Umbilical cord (tissue), 2 donors: ENCODE measurements around the gene CYB561. TPM values are rescaled to one million over a fixed set of nuclear protein-coding genes. Genes with fewer than 3 reads are reported as not detected.
A peak's percentile ranks its signal among the peaks of the same experiment; 100 is the strongest.

ENCODE experiments used
- DNase-seq: peaks from one replicate; pipeline ENCODE4 v3.0.0-alpha.2; 2015; ENCODE audit warnings: low spot score
- total RNA-seq: library from RNA; depleted of rRNA; stranded (reverse); fragments of >200 nt; gene quantifications from one replicate; pipeline ENCODE4 v1.2.3, GENCODE V29; 2014; ENCODE audit warnings: low replicate concordance; ENCODE audit not compliant: insufficient read depth

Gene CYB561
- total RNA-seq, 1 donor from 2014 or later, result 42.1 TPM

DNA sequence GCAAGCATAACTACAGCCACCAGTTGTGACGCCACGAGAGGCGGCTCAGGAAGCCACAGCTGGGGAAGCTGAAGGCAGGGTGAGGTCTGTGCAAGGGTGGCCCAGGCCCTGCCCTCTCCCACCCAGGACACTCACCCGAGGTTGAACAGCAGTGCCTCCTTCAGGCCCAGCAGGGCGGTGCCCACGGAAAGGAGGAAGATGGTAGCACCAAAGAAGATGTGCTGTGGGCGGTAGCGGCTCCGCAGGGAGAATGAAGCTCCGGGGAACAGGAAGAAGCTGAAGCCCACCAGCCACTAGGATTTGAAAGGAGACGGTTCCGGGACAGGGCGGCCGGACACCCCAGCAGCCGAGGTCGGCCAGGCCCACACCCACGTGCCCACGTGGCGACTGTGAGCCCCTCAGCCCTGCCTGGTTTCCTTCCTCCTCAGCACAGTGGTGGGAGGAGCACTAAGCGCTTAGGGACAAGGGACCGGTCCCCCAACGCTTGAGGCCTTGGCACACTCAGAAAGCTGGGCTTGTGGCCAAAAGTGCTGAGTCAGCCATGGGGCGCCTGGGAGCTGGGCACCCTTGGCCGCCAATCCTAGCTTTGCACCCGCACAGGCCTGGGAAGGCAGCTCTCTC, 11.0 kb downstream of the CYB561 start:
- no peak for DNase-seq

DNA sequence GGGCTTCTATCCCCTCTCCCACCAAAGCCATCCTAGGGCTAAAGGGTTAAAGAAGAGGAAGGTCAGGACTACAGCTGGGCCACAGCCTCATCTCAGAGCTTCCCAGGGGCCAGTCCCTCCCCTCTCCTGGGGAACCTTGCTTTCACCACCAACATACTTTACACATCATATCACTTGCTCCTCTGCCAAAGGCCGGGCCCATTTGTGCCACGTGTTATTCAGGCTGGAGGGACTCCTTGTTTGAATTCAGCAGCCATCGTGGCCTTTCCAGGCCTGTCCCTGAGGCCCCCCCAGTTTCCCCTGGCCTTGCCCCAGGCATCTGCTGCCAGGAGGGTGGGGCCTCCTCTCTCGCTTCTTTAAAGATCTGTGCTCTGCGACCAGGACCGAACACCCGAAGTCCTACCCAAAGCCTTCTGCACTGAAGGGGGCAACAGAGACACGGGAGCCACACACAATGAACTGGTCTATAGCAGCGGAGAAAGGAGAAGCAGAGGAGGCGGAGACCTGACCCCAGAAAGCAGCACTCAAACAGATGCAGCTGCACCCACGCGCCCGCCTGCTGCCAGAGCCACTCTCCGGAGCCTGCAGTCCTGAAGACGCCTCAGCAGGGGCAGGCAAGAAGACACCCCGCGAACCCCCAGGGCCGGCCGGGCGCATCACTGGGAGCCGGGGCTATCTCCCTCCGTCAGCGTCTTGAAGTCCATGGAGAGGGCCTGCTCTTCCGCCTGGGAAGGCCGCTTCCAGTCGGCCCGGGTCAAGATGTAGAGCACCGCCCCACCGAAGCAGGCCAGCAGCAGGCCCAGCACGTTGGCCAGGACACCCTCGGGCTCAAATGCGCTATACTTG, 12.1 kb downstream of the CYB561 start:
- peak; percentile 83 for DNase-seq

DNA sequence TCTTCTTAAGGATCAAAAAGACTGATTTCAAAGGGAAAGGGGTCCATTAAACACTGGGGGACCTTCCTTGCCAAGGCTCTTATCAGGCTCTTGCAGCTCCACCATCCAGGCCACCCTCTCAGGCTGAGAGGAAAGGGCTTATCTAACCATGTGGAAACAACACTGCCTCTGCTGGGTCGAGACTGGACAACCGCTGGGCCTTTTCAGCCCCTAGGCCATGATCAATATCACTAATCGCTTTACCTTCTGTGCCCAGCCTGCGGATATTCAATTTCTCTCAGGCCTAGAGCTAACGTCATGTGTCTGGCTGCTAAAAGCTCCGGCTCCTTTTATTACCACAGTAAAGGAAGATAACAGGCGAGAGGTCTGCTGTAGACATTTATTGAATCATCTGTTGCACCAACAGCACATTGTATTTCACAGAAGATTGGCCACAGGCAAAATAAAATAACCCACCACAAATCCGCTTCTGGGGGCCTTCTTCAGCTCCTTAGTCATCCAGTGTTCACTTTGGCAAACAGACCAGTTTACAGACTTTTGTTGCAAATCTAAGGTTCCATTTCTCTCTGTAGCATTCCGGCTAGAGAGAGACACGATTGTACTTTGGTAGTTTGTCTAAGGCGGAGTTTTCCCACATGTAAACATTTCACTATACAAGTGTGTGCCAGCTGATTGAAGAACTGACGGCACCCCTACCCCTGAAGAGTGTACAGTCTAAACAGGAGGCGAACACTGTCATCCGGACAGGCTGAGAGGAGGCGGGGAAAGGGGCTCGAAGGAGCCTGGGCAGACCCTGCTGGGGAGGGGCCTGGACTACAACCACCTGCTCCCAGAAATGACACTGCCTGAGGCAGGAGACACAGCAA, 13.9 kb downstream of the CYB561 start:
- DNase-seq, result peak; percentile 52

DNA sequence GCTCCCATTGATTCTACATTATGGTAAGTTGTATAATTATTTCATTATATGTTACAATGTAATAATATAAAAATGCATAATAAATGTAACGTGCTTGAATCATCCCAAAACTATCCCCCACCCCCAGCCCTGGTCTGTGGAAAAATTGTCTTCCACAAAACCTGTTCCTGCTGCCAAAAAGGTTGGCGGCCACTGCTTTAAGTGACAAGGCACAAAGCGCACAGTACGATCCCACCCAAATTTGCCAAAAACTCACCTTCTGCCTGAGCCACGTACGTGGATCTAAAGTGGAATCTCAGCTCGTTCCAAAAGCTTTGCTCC, 14.5 kb downstream of the CYB561 start:
- DNase-seq, result no peak

DNA sequence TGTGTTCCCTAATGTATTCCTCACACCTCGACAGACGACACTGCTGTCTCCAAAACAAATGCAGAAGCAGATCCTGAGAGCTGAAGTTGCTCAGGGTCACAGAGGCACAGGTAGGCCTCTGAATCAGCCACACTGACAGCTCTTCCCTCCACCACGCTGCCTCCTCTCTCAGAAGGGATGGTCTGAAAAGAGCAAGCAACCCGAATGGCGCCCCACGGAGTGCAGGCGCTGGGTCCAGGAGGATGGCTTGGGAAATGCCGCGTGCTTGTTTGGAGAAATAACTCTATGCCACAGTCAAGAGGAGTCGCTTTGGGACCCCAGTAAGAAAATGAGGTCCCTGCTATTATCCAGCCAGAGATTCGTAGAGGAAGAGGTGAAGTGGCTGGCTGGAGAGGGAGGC, 15.9 kb downstream of the CYB561 start:
- DNase-seq, result no peak

DNA sequence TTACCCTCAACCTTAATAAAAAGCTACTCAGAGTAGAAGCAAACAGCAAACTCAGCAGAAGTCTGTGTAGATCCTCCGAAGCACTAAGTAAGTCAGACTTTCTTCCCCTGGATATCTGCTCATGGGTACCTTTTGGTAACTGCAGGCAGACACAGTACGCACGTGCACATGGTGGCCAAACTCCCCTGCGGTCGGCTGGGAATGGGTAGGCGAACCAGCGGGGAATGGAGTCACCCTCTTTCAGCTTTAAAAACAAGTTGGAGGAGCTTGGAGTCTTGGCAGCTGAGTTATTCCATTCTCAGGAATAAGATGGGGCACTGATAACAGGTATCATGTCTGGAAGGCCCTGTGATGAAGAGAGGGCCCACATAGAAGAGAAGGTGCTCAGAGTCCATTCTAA, 16.3 kb downstream of the CYB561 start:
- no peak for DNase-seq

GRCh38 chr17:63426917-63427308, 19.2 kb downstream of the CYB561 start:
- no peak for DNase-seq

DNA sequence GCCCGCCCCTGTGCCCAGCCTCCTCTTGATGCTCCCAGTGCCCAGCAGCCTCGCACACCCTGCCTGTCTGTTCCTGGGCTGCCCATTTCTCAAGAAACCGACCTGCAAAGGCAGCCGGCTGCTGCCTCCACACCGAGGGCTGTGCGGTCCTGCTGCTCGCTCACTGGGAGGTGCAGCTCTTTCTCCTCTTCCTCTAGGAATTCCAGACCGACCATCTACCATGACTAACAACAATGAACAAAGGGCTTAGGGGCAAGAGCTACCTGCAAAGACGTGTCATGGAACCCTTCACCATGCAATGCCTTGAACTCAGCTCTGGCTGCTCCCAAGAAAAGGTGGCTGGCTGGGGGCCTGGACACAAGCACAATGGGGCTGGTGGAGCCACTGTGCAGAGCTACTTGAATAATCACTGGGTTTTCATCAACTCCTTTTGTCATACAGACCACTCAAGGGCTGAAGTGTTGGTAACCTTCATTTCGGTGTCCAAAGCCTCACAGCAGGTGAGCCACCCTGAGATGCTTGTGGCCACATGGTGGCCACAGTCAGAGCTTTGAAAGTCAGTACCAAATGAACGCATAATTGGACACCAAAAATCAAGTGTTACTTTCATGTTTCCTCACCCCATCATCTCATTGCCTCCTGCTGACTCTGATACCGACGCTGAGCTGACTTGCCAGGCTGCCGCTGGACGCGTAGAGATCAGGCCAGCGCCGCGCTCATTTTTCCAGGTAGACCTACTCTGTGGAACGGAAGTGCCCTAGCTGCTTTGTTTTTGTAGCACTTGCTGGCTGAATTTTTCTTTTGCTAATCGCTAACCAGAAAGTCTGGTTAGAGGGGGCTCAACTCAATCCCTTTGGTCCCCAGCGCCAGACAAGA, 19.8 kb downstream of the CYB561 start:
- DNase-seq, result no peak

- DNase-seq, result peak; percentile 84
Observed at GRCh38 chr17:63425483-63425882, 20.6 kb downstream of the CYB561 start.

GRCh38 chr17:63423963-63424362, 22.1 kb downstream of the CYB561 start:
- no peak for DNase-seq

- DNase-seq, result no peak
Observed at GRCh38 chr17:63423251-63423950, 22.7 kb downstream of the CYB561 start.

DNA sequence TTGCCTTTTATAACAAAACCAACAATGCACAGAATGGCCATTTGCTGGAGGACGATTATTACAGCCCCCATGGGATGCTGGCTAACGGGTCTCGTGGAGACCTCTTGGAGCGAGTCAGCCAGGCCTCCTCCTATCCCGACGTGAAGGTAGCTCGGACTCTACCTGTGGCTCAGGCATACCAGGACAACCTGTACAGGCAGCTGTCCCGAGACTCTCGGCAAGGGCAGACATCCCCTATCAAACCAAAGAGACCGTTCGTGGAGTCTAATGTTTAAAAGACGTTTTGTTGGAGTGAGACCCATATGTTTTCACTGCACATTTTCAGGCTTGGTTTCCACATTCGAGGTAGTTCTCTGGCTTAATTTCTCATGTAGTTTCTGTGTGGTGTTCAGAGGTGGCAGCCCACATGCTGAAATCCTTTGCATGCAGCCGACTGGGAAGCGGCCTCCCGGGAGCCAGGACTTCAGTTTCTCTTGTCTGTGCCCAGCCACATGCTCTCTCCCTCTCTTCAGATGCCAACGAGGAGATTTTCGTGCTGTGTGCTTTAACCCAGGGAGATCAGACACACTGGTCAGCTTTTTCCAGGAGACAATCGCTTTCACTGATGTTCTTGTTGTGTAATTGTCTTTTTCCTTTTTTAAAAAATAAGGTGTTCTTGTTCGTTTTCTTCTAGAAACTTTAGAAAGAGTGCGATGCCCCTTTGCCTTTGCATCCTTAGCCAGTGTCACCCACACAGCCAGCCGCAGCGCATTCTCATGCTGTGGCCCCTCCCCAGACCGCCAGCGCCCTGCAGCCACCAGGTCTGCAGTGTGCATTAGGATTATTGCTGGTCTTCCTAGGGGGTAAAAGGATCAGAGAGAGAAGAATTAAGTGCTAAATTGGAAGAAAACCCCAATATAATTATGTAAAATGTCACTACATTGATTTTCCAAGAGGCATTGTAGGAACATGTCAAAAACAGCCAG, 24.1 kb downstream of the CYB561 start:
- no peak for DNase-seq

DNA sequence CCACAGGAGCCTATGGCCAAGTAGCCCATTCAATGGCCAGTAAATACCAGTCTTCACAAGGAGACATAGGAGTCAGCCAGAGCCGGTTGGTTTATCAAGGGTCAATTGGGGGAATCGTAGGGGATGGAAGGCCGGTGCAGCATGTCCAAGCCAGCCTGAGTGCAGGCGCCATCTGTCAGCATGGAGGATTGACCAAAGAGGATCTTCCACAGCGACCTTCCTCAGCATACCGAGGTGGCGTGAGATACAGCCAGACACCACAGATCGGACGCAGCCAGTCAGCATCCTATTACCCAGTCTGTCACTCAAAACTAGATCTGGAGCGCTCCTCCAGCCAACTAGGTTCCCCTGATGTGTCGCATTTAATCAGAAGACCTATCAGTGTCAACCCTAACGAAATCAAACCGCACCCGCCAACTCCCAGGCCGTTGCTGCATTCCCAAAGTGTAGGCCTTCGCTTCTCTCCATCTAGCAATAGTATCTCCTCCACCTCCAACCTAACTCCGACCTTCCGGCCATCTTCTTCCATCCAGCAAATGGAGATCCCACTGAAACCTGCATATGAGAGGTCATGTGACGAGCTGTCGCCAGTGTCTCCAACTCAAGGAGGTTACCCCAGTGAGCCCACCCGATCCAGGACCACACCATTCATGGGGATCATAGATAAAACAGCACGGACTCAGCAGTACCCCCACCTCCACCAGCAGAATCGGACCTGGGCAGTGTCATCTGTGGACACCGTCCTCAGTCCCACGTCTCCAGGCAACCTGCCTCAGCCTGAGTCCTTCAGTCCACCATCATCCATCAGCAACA, 25.0 kb downstream of the CYB561 start:
- DNase-seq, result no peak

DNA sequence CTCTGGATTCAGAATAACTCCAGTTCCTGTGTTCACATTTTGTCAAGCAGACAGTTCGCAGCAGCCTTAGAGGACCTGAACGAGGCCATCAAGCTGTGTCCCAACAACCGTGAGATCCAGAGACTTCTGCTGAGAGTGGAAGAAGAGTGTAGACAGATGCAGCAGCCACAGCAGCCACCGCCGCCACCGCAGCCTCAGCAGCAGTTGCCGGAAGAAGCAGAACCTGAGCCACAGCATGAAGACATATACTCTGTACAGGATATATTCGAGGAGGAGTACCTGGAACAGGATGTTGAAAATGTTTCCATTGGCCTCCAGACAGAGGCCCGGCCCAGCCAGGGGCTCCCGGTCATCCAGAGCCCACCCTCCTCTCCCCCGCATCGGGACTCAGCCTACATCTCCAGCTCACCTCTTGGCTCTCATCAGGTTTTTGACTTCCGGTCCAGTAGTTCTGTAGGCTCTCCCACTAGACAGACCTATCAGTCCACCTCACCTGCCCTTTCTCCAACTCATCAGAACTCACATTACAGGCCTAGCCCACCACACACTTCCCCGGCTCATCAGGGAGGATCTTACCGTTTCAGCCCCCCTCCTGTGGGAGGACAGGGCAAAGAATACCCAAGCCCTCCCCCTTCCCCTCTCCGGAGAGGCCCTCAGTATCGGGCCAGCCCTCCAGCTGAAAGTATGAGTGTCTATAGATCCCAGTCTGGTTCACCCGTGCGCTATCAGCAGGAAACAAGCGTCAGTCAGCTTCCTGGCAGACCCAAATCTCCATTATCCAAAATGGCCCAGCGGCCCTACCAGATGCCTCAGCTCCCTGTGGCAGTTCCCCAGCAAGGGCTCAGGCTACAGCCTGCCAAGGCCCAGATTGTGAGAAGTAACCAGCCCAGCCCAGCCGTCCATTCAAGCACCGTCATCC, 25.9 kb downstream of the CYB561 start:
- peak; percentile 20 for DNase-seq

- DNase-seq, result no peak
Observed at GRCh38 chr17:63419398-63419797, 26.7 kb downstream of the CYB561 start.

GRCh38 chr17:63418540-63418939, 27.6 kb downstream of the CYB561 start:
- DNase-seq, result no peak

GRCh38 chr17:63414222-63414621, 31.9 kb downstream of the CYB561 start:
- no peak for DNase-seq

- DNase-seq, result no peak
Observed at GRCh38 chr17:63413128-63413527, 33.0 kb downstream of the CYB561 start.
